HG02884 (cell line): ENCODE measurements around the gene NDRG4.

Experiments
- ATAC-seq: cut with Tn5 transposase; IDR thresholded peaks from one replicate; pipeline ENCODE4 v1.9.1; 2021; ENCODE audit warnings: mild to moderate bottlenecking, moderate library complexity; ENCODE audit not compliant: unreplicated experiment

The NDRG4 gene

DNA sequence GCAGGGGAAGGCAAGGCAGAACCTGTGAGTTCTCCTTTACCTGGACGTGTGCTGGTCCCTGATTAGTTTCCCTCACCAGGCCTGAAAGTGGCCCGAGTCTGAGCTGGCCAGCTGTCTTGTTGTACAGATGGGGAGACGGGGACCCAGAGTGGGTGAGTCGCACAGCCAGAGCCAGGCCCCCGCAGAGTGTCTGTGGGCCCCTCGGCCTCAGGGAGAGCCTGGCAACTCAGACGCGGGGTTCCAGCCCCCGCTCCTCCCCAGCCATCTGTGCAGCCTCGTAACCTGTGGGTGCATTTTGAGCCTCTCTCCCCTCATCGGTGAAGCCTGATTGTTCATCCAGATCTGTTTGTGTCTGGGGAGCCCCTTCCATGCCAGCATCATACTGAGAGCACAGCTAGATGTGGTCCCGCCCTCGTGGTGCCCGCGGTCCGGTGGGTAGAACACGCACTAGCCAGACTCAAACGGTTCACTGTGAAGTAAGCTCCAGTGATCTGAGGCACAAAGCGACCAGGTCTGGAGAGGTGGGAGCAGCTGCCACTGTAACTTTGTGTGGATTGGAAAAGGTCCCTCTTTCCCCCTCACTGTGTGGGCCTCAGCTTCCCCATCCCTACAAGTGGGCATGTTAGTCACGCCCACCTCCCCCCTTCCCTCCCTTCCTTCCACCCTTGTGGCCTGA is 6.0 kb upstream of the NDRG4 start:
- ATAC-seq, result no peak

DNA sequence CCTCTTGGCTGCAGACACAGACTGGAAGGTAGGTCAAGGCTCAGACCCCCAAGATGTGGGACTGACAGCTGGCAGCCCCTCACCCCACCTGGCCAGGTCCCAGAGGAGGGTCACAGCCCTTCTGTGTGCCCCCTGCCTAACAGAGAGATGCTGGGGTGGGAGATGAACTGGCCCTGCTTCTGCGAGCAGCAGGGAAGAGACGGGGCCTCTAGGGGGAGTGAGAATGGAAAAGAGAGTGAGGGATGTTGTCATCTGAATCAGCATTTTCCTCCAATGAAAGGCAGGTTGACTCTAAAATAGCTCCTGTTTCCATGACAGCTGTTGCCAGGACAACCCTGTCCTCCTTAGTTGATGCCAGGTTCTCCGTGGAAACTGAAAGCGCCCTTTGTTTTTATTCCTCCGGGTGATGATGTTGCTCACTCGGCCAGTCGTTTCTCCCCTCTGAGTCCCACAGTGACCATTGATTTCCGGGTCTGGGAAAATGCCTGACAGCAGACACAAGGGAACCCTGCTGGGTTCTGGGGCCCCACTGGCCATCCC is 4.9 kb upstream of the NDRG4 start:
- ATAC-seq, result peak; percentile 64

- ATAC-seq, result no peak
Measured at GRCh38 chr16:58495521-58496331, 4.2 kb upstream of the NDRG4 start.

- ATAC-seq, result no peak
Measured at GRCh38 chr16:58497468-58497867, 2.5 kb upstream of the NDRG4 start.

DNA sequence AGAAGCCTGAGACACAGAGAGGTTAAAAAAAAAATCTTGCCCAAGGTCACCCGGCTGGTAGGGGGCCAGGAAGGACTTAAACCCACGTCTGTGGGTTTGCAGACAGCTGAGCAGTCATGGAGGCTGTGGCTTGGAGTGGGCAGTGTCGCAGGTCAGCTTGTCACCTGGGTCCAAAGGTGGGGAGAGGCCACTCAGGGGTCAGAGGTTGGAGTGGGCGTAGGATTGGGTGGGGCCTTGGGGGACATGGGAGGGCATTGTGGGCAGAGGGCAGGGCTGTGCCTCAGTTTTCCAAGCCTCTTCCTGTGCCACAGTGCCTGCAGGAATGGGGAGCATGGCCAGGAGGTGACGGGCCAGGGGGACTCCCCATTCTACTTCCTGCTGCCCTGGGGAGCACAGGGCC is 2.0 kb upstream of the NDRG4 start:
- no peak for ATAC-seq

GRCh38 chr16:58498341-58499091 is 1.4 kb upstream of the NDRG4 start:
- no peak for ATAC-seq

DNA sequence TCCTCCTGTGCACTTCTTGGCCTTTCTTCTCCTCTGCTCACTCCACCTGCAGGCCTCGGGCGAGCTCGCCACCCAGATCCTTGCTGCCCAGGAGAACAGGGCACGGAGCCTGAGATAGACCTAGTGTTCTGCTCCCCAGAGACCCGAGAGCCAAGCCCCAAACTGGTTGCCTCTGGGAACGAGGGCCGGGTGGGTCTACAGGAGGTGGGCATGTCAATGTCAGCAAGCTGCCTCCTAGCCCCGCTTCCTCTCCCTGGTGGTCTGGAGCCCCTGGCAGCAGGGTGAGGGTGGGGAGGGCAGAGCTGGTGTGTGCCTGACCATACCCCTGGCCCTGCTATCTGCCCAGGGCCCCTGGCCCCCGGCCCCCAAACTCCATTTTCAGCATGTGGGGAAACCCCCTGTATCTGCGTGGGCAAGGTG is 841 bp upstream of the NDRG4 start:
- no peak for ATAC-seq

DNA sequence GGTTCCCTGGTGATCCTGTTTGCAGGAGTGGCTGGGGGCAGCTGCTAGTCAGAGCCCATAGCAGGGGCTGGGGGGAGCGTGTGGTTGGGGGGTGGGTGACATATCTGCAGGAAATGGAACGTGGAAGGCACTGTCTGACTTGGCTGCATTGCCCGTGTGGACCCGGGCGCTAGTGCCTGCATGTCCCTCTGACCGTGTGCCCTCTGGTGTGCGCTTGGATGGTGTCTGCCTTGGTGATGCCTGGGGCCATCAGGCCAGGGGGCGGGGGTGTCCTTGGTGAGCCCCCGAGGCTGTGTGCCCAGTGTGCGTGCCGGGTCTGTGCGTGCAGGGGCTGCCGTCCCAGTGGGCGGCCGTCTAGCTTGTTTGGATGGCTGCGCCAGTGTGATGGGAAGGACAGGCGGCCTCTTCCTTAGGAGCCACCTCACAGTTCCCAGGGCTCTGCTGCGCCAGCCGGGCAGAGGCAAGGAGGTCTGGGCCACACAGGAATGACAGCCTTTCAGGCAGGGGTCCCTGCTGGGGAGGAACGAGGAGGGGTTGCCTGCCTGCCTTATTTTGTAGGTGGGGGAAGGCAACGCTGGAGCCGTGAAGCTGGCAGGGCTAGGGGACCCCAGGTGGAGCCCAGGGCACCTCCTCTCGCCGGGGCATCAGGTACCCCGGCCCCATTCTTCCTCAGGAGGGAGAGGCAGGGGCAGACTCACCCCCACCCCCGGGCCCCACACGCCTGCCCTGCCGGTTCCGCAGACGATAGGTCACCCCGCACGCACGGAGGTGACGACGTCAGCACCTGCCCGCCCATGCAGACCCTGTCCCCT is 693 bp downstream of the NDRG4 start:
- no peak for ATAC-seq

- ATAC-seq, result no peak
Measured at GRCh38 chr16:58501242-58502131, 1.5 kb downstream of the NDRG4 start.

DNA sequence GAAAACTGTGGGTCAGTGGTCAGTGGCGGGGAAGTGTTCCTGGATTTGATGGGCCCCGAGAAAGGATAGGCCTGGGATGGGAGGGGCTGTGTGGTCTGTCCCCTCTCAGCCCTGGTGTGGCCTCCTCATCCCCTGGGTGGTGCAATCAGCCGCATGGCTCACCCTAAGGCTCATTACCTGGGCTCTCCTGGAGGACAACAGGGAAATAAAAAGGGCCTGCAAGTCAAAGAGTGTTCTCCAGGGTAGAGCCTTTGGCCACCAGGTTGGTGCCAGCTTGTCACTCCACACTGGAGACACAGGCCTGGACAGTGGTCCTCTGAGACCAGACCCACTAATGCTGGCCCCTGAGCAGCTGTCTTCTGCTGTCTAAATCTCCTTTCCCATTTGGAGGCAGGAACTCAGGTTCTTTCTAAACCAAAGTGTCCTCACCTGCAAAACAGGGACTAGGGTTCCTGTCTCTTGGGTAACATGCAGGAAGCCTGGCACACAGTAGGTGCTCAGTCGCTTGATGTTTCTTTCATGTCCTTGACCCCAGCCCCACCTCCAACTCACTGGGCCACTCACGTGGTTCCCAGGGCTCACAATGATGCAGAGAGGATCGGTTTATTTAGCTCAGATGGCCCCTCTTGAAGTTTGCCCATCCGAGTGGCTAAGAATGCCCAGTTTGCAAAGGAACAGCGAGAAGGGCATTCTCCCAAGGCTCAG is 2.4 kb downstream of the NDRG4 start:
- ATAC-seq, result no peak

GRCh38 chr16:58503166-58503862 is 3.4 kb downstream of the NDRG4 start:
- no peak for ATAC-seq

DNA sequence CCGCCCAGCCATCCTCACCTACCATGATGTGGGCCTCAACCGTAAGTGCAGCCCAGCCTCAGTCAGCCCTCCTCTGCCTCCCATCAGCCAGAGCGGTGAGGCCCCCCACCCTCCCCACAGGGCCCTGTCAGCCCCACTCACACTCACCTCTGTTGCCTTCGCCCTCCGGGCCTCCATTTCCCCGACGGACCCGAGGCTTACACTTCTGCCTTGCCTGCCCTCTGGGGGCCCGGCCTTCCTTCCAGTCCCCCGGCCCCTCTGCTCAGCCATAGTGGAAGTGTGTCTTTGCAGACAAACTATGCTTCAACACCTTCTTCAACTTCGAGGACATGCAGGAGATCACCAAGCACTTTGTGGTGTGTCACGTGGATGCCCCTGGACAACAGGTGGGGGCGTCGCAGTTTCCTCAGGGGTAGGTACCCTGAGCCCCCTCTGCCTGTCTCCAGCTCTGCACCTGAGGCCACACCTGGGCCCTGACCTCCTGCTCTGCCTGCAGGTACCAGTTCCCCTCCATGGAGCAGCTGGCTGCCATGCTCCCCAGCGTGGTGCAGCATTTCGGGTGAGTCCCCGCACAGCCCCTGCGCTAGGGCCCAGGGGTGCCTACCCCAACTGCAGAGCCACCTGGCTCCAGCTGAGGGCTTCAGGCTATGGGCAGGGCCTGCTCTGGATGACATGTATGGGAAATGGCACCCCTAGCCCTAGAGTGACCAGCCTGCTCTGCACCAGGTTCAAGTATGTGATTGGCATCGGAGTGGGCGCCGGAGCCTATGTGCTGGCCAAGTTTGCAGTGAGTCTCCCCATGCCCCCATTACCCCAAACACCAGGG is 4.1 kb downstream of the NDRG4 start:
- ATAC-seq, result no peak

GRCh38 chr16:58506241-58507194 is 6.6 kb downstream of the NDRG4 start:
- ATAC-seq, result no peak

DNA sequence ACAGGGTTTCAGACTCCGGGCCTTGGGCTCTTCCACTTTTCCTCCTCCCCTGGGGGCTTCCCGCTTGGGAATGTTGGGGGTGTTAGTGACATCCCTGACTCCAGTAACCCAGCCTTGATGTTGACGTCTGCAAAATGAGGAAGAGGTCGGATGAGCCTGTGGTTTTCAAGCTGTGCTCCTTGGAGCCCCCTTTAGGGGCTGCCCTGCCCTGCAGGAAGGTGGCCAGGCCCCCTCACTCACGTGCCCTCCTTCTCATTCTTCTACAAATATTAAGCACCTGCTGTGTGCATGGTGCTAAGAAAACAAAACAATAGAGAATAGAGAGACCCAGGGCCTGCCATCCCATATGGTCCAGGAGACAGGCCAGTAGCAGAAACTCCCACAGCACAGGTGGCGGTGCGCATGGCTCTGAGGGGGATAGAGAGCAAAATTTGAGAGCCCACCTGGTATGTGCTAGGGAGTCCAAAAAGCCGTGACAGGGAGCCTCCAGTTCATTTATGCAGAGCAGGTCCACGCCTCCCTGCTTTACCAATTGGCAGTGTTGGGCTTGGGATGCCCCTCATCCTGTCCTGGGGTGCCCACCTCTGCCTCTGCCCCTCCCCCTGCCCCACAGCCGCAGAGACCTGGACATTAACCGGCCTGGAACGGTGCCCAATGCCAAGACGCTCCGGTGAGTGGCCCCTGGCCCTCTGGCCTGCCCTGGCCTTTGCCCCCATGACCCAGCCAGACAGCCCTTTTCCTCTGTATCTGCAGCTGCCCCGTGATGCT is 7.4 kb downstream of the NDRG4 start:
- no peak for ATAC-seq

GRCh38 chr16:58507963-58508670 is 8.2 kb downstream of the NDRG4 start:
- ATAC-seq, result no peak
